GM13976 (cell line): ENCODE results near the gene VRTN.
"Not testable (repeated sequence)": the region's sequence is repeated elsewhere in the genome, so short reads cannot be mapped to it uniquely, and the experiment has no call there.

ENCODE experiments used
- DNase-seq: peaks from one replicate; pipeline ENCODE4 v3.0.0; 2012; ENCODE audit warnings: low spot score
- CTCF ChIP-seq: IDR thresholded peaks from 2 replicates; pipeline ENCODE4 v1.5.1; 2012; ENCODE audit warnings: borderline replicate concordance, mild to moderate bottlenecking; ENCODE audit not compliant: insufficient read depth; ENCODE audit errors: extremely low read depth, missing control alignments, control extremely low read depth
- in situ Hi-C: fragments of 300-500 bp; cut with MboI; formaldehyde crosslinking; loops from one replicate; pipeline ENCODE4 v1.12.0; 2022; ENCODE audit warnings: low sequenced_read_pairs, mixed read lengths, inconsistent platforms; ENCODE audit not compliant: unreplicated experiment

VRTN gene

GRCh38 chr14:74377976-74378690, 29.9 kb downstream of the VRTN start:
- no peak for TF ChIP-seq CTCF
- no peak for DNase-seq
- in situ Hi-C loops: no loop called here

GRCh38 chr14:74380172-74380571, 31.9 kb downstream of the VRTN start:
- in situ Hi-C loops: no loop called here
- no peak for TF ChIP-seq CTCF
- DNase-seq: no peak

GRCh38 chr14:74380845-74381244, 32.6 kb downstream of the VRTN start:
- in situ Hi-C loops: no loop called here
- DNase-seq: no peak
- no peak for TF ChIP-seq CTCF

GRCh38 chr14:74381571-74381970, 33.3 kb downstream of the VRTN start:
- in situ Hi-C loops, DNase-seq: not testable (repeated sequence)

- in situ Hi-C loops: no loop called here
- no peak for TF ChIP-seq CTCF
- no peak for DNase-seq
Measured at GRCh38 chr14:74382231-74382630, 34.0 kb downstream of the VRTN start.

GRCh38 chr14:74389980-74390379, 41.7 kb downstream of the VRTN start:
- no peak for TF ChIP-seq CTCF
- DNase-seq: no peak
- in situ Hi-C loops: no loop called here

GRCh38 chr14:74390505-74390904, 42.2 kb downstream of the VRTN start:
- DNase-seq, in situ Hi-C loops: not testable (repeated sequence)

GRCh38 chr14:74391479-74391878, 43.2 kb downstream of the VRTN start:
- in situ Hi-C loops: no loop called here
- DNase-seq: no peak
- TF ChIP-seq CTCF: no peak
